ENCODE results near the gene CACNA2D3.
"Not testable (repeated sequence)": the region's sequence is repeated elsewhere in the genome, so short reads cannot be mapped to it uniquely, and the experiment has no call there.

CACNA2D3 gene

GRCh38 chr3:54593653-54594052, 471.3 kb downstream of the CACNA2D3 start:
- DNase-seq, result no peak

DNA sequence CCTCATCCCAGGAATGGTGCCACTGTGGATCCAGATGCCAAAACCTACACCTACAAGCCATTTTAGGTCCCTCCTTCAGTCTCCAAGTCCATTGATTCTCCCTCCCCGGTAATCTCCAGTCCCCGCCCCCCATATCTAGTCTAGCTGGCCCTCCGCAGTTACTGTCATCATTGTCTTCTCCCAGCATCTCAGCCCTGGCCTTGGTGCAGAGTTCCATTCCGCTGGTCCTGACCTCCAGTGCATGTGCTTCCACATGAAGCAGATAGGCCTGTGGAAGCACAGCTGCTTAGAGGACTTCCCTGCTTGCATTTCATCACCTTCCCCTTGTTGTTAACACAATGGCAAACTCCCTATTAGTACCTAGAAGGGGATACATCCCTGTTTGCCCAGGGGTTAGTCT, 473.7 kb downstream of the CACNA2D3 start:
- DNase-seq, result no peak

DNA sequence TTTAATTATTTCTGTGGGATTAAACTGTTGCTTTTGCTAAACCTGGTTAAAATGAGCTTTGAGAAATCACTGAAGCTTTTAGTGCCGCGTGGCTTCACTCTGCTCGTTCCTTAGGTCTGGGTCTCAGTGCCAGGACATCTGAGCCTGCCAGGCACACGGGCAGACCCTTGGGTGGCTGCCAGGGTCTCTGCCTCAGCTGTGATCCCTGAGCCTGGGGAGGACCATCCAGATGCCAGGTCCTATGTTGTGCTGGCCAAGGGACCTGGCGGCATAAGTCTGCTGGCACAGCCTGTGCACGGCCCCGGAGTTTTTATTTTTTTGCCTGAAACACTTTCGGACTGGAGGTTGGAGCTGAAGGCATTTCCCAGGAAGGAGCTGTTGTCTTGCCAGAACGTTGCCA, 477.4 kb downstream of the CACNA2D3 start:
- DNase-seq, result no peak

DNA sequence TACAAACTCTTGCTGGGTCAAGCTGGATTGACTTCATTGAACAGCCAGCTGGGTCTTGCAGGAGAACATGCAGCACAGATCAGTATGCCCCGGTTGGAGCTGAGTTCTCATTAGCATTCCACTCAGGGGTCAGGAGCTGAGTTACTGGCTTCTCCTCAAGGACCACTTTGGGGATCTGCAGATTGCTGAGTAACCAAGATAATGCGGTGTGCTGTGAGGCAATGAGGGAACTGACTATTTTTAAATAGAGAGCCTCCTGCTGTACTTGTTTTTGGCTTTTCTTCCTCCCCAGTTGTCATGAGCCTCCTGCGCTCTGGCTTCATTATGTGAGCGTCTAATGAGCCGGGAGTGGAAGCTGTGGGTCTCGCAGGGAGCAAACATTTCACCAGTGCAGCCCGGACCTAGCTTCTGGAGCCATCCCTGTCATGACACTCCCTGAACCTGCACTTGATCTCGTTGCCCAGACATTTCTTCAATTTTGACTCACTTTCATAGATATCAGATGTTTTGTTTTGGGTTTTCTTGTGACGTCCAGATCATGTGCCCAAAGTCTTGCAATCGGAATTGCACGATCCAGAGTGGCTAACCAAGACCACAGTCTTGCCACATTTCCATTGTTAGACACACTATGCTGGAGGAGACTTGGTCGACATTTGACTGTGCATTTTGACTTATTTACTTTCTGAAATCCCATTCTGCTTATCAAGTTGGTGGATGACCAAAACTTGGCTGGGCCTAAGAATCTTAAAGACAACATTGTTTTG, 478.3 kb downstream of the CACNA2D3 start:
- no peak for DNase-seq

DNA sequence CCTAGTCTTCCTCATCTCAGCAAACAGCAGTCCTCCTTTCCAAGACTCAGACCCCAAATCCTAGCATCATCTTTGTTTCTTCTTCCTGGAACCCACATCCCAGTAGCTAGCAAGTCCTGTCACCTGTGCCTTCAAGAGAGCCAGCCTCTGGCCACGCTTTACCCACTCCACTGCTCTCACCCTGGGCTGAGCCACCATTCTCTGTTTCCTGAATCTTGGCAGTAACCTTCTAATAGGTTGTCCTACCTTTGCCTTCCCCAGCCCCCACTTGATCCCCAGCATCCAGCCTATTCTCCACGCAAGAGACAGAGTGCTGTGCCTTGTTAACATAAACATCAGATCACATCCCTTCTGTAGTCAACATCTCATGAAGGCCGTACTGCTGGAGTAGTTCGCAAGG, 482.1 kb downstream of the CACNA2D3 start:
- DNase-seq, result no peak

DNA sequence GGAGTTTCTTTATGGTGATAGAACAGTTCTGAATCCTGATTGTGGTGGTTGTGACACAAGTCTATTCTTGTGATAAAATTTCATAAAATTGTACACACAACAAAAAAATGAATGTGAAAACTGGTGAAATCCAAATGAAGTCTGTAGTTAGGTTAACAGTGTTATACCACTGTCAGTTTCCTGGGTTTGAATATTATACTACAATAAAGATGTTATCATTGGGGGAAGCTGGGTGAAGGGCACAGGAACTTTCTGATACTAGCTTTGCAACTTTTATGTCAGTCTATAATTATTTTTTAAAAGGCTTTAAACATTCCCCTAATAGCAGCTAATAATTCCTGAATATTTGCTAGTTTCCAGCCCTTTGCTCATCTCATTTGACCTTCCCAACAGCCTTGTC, 485.7 kb downstream of the CACNA2D3 start:
- no peak for DNase-seq

DNA sequence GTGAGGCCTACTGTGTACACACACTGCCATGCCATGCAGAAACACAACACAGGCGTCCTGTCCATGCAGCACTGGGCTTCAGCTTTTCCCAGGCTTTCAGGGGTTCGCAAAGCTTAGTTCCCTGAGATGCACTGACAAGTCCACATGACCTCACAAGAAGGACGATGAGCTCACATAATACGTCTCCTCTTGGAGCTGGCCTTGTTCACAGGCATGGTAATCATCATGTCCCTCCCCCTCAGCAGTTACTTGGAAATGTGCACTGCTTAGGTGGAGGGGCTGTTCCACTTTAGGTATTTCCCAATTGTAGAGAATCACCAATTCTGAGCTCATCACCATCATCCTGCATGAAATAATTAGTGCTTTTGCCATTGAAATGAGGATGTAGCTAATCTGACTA, 496.7 kb downstream of the CACNA2D3 start:
- no peak for DNase-seq

DNA sequence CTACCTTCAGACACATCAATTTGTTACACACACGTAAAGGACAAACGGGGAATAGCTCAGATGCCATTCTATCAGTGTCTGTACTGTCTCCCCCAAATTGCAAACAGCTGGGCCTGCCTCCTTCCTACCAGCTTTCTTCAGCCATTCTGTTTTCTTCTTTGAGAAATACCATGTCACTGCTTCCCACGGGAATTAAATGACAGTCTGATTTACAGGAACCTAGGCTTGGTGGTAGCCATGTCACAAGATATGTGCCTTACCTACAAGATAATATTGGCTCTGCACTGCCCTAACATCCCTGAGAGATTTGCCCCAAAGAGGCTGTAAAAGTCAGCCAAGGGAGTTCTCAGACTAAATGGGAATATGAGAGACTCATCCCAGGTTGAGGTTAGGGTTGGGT, 497.2 kb downstream of the CACNA2D3 start:
- DNase-seq, result no peak

DNA sequence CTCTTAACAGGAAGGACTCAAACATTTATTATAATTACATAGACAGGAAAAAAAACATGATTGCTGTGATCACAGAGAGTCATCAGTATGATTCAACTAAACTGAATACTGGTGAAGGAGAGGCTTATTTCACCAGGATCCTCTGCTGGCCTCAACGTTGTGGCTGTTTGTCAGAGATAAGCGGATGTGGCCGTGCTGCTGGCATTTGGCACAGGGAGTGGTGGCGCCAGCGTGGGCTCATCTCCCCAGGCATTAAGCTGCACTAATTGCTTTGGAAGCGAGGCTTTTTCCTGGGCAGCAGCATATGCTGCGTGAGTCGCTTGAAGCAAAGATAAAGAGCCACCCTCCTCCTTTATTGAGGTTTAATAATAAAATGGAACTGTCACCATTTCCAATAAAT, 498.8 kb downstream of the CACNA2D3 start:
- DNase-seq, result no peak

DNA sequence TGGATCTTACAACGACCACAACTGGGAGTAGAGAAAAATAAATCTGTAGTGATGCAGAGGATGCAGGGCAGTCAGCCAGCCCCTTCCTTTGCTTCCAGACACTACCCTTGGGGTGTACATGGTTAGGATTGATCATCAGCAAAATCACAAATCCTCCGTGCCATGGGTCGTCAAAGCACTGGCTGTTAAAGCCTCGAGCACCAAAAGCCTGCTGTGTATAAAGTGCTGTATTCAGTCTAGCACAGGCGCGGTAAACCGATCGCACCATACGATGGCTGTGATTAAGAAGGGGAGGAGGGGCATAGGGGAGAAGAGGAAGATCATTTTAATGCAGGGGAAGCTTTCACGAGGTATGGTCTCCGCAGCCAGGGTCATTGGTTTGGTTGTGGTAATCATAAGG, 500.3 kb downstream of the CACNA2D3 start:
- DNase-seq, result no peak

- DNase-seq, result no peak
These were observed 503.7 kb downstream of the CACNA2D3 start for GRCh38 chr3:54625805-54626787.

DNA sequence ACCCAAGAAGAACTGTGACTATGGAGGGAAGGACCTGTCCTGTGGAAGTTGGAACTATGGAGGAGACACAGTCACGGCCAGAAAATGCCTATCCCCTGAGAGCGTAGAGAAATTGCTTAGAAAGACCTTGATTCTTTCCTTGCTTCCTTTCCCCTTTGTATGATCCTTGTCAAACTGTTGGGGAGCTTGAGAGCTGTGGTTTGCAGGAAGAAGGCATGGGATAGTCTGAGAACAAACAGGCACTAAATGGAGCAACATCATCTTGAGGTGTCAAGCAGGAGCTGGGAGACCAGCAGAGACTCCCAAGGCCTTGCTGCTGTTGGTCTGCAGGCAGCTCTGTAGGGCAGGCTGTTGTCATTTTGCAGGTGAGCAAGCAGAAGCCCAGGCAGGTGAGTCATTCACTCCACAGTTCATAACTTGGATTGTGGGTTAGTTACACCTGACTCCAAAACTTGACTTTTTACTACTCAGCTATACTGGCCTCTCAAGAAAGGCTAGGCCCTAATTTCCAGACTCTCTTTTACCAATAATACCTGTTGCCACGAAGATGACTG, 506.6 kb downstream of the CACNA2D3 start:
- DNase-seq, result no peak

GRCh38 chr3:54630101-54630623, 507.8 kb downstream of the CACNA2D3 start:
- DNase-seq, result no peak

GRCh38 chr3:54631001-54631400, 508.6 kb downstream of the CACNA2D3 start:
- DNase-seq, result not testable (repeated sequence)

GRCh38 chr3:54631516-54632325, 509.4 kb downstream of the CACNA2D3 start:
- no peak for DNase-seq

DNA sequence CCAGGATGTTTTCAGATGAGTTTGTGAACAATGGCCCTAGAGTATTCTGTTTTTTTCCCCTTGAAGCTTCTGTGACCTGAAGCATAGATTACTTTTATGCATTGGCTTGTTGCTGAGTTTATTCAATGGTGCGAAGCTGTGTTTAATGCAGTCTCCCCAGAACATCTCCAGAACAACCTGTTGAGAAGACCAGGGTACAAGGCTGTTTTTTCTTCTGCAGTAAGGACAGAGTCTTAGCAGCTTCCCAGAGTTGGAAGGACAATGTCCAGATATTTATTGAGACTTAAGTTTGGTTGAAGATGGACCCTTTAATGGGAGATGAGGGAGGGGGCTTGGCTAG, 509.9 kb downstream of the CACNA2D3 start:
- DNase-seq, result no peak

DNA sequence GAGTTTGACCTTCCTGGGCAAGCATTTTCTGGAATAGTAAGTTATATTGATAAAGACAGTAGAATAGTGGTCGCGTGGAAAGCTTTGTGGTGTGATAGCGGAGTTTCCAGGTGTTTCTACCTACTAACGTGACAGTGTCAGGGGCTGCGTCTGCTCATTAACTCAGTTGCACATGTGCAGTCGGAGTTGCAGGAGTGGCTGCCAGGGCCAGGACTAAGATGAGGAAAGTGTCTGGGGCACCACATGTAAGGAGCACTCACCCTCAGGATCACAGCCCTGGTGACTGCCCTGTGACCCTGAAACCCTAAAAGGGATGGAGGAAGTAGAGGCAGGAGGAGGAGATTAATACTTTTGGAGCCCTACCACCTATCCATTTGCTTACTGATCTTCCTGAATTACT, 510.5 kb downstream of the CACNA2D3 start:
- DNase-seq, result no peak

DNA sequence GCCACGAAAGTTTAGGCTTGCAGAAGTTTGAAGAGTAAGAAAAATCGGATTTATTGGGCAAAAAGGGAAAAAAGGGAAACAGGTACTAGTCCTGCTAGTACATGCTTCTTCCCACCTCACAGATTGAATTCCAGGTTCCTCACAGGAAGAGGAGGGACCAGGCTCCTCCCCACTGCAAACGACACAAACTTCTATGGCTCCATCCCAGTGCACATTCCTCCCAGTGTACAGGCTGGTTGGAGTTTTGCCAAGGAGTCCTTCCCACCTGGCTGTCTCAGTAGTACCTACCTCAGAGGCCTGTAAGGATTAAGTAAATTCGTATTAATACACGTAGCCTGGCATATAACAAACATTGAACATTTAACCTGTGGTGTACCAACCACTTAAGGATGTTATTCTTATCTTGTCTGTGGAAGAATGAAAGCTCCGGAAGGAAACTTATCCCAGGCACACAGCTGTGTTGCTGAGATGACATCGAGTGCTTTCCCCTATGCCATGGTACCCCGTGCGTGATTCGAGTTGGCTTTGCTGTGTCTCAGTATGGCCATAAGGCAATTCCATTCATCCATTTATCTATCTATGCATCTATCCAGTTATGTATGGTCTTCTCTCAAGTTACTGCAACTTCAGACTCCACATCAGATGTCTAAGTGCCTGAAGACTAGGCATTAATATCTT, 511.2 kb downstream of the CACNA2D3 start:
- DNase-seq, result no peak

DNA sequence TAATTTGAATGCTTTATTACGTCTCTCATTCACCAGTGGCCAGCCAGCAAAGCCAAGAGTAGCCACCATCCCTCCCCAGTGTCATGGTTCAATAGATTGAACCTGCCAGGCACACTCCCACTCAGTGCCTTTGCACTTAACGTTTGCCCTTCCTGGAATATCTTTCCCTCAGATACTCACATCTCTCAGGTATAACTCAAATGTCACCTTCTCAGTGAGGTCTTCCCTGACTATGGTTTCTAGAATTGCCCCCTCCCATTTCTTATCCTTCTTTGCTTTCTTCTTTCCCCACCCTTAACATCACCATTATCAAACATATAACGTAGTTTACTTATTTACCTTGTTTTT, 511.7 kb downstream of the CACNA2D3 start:
- no peak for DNase-seq

DNA sequence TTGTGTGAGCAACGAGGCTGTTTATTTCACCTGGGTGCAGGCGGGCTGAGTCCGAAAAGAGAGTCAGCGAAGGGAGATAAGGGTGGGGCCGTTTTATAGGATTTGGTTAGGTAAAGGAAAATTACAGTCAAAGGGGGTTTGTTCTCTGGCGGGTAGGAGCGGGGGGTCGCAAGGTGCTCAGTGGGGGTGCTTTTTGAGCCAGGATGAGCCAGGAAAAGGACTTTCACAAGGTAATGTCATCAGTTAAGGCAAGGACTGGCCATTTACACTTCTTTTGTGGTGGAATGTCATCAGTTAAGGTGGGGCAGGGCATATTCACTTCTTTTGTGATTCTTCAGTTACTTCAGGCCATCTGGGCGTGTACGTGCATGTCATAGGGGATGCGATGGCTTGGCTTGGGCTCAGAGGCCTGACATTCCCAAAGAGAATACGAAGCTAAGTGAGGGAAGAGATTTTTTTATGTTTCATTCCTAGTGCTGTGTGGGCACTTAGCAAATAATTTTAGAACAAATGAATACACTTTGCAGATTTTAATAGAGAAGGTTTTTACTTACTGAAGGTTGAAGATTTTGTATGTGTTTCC, 517.5 kb downstream of the CACNA2D3 start:
- DNase-seq, result not testable (repeated sequence)

DNA sequence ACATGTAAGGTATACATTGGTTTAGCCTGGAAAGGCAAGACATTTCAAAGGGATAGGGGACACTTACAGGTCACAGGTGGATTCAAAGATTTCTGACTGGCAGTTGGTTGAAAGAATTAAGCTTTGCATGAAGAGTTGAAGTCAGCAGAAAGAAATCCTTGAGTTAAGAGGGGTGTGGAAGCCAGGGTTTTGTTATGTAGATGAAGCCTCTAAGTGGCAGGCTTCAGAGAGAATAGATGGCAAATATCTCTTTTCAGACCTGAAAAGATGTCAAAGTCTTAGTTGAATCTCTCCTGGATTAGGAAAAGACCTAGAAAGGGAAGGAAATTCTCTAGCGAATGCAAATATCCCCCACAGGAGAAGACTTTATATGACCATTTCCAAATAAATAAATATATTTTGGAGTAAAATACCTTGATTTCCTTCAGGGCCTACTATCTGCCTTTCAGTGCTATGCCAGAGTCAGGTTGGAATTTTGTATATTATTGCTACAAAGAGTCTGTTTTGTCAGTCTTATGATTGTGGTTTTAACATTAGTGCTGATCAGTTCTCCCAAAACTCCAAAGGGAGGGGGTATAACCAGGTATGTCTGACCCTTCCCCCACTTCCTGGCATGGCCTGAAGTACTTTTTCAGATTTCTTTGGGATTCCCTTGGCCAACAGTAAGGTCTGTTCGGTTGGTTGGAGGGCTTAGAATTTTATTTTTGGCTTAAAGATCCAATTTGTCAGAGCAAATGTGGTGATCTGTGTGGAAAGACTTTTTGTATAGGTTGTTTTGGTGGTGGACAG, 519.1 kb downstream of the CACNA2D3 start:
- no peak for DNase-seq
